NCI-H345 (cell line): ENCODE data around the gene MS4A4E.
"Not testable (repeated sequence)": the region's sequence is repeated elsewhere in the genome, so short reads cannot be mapped to it uniquely, and the experiment has no call there.

Experiments used
- DNase-seq: peaks from one replicate; lab custom pipeline; 2025; lab: John Stamatoyannopoulos, UW

Gene MS4A4E

DNA sequence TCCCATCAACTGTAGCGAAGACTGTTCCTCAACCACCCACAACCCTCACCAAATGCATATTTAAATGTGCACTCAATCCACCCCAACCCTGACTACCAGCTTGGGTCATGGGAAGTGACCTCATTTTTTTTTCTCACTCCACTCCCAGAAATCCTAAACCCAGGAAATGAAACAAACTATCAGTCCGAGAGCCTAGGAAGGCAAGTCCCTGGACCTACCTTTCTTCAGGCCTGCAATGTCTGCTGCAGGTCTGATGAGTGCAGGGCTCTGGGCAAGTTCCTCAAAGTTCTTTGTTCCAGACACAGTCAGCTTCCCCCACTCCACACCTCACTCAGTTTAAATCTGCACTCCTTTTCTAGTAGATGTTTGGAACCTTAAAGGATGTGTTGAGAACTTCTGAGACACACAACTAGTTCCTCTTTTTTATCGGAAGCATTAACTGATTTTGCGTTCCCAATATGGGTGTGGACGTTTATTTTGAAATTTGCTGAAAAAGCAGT, at the start of gene MS4A4E:
MS4A4E (minus strand) TSS at position 398 of the 500 bp plus-strand sequence. CDS start 13,082 bp downstream, outside the sequence.
- DNase-seq = no peak

DNA sequence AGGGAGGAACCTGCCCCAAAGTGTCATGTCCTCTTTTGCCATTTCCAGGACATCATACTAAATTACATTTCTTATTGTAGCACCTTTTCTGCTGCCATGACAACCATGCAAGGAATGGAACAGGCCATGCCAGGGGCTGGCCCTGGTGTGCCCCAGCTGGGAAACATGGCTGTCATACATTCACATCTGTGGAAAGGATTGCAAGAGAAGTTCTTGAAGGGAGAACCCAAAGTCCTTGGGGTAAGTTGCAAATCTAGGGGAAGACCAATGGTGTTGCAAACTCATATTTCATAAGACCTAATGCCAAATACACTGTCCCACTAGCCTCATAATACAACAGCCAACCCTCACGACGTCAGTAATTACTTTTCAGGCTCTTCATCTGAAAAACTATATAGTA, 49.2 kb upstream of the MS4A4E start:
- no peak for DNase-seq

DNA sequence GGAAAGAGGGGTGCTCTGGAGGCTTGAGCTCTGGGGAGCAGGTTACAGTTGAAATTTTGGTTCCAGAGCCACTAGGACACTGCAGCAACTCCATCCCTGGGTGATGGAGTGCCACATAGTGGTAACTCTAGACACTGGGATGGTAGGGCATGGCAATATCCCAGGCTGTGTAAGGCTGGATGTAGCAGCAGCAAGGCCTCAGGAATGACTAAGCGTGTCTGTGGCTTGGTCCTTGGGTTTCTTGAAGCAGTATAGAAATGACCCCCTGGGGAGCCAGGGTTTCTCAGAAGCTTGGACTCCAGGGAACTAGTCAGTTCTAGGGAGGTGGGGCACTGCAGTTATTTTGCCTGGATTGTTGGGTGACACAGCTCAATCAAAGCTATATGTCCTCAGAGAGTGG, 45.6 kb upstream of the MS4A4E start:
- DNase-seq = no peak

DNA sequence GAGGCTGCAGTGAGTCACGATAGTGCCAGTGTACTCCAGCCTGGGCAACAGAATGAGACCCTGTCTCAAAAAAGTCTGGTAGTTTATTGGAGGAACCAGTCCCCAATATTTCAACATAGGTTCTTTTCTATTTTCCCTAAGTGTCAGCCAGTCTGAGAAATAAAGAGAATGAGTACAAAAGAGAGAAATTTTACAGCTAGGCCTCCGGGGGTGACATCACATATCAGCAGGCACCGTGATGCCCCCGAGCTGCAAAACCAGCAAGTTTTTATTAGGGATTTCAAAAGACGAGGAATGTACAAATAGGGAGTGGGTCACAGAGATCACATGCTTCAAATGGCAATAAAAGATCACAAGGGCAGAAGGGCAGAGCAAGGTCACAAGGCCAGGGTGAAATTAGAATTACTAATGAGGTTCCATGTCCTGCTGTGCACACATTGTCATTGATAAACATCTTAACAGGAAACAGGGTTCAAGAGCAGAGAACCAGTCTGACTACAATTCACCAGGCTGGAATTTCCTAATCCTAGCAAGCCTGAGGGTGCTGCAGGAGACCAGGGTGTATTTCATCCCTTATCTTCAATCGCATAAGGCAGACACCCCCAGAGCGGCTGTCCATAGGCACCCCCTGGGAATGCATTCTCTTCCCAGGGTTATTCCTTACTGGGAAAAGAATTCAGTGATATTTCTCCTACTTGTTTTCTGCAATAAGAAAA, 42.6 kb upstream of the MS4A4E start:
- not testable (repeated sequence) for DNase-seq

DNA sequence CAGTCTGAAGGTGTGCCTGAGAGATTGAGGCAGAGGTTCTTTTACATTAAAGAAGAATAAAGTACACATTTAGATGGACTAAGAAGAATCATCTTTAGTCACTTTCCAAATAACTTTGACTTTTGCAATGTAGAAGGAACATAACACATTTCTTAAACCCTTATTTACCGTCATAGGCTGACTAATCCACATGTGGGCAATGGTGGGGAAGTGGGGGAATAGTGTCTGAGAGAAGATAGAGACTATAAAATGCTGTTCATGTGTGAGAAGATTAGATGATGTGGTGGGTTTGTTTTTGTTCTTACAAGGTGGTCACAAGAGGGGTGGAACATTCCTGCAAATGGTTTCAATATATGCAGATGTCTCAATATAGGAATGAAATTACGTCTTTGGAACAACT, 39.3 kb upstream of the MS4A4E start:
- no peak for DNase-seq

DNA sequence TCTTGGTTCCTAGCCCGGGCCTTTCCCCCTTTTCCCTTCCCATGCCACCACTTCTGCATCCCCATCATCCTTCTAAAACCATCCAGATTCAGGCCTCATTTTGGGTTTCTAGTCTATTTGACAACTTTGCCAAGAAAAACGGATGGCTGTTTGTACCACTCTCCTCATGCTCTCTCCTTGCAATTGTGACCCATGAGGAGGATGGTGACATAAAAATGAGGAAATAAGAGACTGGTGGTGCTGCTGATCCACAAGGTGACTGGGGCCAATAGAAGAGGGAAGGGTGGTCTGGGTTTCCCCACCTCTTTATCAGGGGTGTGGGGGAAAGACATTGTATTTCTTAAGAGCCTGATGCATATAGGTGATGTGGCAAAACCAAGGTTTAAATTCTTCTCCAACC, 38.5 kb upstream of the MS4A4E start:
- DNase-seq = no peak

DNA sequence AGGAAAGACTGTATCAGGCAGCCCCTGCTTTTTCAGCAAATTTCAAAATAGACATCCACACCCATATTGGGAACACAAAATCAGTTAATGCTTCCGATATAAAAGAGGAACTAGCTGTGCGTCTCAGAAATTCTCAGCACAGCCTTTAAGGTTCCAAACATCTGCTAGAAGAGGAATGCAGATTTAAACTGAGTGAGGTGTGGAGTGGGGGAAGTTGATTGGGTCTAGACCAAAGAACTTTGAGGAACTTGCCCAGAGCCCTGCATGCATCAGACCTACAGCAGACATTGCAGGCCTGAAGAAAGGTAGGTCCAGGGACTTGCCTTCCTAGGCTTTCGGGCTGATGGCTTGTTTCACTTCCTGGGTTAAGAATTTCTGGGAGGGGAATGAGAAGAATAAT, 37.5 kb upstream of the MS4A4E start, which contains the start of gene MS4A4A:
MS4A4A (plus strand) TSS at position 255 of the 400 bp plus-strand sequence; CDS start at position 265, 10 bp downstream.
- no peak for DNase-seq

DNA sequence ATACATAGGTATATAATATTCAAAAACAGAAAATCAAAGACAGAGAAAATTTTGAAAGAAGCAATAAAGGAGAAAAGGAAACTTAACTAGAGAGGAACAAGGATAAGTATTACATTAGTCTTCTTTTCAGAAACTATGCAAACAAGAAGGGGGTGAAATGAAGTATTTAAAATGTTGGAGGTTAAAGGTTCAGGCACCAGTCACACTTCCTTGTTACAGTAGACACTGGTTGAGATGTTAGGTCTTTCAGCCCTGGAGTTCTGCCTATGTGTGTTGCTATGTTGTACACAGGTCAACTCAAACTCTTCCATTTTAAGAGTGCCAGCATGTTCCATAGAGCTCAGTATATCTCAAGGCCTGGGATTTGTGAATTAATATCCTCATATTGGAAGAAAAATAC, 31.5 kb upstream of the MS4A4E start:
- no peak for DNase-seq

DNA sequence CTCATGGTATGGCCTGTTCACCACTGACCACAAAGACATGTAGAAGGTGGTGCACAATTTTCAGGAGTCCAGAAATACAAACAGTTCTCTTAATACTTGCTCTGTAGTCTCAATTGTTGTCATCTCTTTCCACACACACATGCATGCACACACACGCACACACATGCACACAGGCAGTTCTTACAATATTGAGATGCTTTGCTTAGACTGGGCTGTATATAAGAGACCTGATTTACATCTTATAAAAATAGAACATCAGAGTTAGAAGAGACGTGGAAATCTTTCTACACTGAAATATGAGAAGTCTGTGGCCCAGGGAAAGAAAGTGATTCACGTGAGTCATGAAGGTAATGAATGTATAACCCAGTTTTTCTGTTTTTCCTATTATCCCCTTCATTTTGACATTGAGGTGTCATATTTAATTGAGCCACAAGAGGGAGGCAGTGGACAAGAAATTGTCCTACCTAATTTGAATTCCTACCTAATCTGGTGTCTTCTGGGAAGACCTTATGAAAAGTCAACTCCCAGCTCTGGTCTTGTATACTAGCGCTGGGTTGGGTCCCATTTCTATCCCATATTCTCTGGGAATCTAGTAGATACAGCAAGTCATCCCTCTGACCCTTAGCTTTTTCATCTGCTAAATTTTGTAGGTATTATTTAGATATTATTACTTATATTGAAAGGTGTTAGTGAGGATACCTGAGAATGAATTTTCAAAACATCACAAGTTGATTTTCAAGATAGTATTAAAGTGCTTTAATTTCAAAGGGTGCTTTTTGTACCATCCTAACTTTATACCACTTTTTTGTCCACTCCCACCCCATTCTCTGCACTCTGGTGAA, 22.7 kb upstream of the MS4A4E start:
- DNase-seq = peak; percentile 25

DNA sequence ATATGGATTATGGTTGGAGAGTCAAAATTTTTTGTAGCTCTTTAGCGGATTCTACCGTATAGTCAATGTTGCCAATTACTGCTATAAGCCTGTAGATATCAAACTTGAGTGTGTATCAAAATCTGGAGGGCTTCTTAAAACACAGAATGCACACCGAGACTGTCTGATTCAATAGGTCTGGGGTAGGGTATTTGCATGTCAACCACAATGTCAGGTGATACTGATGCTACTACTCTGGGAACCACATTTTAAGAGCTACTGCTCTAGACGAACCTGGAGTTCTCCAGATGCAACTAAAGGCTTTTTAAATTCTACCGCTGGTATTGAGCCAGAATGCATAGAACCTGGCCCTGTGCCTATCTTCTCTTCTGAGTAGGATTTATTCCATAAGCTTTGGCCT, 21.7 kb upstream of the MS4A4E start:
- no peak for DNase-seq

DNA sequence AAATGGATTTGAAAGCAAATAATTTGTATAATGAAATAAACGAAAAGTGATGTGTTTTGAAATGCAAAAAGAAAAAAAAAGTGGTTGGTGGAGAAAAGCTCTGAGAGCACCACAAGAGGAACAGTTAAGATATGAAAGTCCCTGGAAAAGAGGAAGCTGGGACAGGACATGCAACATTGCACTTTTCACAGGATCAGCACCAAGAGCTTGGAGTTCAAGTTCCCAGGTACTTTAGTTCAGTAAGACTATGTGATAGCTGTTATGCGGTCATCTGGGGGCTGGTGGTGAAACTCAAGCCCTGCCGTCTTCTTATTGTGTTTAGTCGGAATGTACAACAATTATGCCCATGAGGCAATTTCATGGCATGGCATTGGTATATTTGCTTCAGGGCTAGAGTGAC, 20.5 kb upstream of the MS4A4E start:
- no peak for DNase-seq

DNA sequence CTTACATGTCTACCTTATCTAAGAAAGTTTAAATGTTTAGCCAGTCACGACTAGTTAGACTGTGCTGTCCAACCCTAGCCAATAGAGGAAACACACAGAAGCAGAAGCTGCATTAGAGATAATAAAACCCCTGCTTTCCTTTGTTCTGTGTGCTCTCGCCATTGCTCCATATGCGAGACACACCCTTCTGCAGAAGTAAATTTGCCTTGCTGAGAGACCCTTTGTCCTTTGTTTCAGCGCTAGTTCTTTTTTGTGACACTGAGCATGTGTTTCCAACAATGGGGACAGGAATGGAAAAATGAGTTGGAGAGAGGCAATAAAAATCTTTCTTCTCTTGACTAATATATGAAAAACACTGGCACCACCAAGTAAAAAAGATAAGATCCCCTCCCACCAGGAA, 18.1 kb upstream of the MS4A4E start:
- DNase-seq = no peak

DNA sequence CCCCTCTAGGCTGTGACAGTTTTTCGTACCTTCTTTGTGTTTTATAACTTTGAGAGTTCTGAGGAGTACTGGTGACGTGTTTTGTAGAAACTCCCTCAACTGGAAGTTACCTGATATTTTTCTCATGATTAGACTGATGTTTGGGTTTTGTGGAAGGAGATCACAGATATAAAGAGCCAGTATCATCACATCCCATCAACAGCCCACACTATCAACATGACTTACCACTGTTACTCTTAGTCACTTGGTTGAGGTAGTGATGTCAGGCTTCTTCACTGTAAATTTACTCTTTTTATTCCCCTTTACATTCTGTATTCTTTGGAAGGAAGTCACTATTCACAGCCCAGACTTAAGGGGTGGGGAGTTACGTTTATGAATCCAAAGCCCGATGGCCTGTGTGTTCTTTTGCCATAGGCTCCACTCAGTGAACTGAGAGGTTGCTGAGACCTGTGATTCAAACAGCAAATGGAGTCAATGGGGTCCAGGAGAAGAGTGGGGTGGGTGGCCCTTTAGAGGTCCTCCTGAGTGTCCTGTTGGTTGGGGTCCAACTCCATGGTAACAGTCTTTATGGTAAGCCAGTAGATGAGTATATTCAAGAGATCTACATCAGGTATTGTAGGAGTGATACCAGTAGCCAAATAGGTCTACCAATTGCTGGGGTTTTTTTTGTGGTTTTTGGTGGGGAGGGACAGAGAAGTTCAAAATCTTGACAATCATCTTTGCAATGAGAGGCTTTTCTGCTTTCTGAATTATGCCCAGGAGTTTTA, 15.2 kb upstream of the MS4A4E start:
- no peak for DNase-seq

DNA sequence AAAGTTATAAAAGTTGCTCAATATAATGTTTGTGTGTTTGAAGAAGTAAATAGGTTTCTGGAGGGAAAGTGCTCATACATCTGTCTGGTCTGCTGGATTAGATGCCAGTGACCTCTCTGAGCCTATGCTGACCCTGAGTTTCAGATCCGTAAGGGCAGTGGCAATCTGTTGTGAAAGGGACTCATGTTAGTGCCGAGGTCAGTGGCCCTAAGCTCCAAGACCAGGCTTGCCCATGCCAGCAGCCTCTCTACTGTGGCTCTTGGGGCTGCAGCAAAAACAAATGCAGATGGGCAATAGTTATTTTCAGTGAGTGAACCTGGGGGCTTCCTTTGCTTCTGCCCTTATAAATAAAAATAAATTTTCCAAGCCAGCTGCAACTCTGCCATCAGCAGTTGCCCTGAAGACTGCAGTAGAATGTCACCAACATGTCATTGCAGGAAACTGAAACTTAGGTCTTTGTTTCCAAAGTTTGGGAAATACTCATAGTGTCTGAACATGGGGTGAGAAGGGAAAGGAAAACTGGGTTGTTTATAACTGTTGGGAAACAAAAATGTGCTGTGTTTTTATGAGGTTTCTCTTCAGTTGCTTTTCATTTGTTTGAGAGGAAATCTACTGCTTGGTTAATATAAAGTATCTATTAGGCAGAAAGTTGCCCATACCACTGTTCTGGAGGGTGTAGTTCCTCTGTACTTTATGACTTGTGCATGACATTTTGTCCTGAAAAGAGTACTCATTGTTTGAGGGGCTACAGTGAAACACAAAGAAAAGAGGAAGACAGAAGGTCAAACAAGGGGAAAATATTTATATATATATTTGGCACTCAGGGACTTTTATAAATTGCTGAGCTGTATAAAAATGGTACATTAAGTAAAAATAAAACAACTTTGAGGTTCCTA, 9.5 kb upstream of the MS4A4E start:
- no peak for DNase-seq

DNA sequence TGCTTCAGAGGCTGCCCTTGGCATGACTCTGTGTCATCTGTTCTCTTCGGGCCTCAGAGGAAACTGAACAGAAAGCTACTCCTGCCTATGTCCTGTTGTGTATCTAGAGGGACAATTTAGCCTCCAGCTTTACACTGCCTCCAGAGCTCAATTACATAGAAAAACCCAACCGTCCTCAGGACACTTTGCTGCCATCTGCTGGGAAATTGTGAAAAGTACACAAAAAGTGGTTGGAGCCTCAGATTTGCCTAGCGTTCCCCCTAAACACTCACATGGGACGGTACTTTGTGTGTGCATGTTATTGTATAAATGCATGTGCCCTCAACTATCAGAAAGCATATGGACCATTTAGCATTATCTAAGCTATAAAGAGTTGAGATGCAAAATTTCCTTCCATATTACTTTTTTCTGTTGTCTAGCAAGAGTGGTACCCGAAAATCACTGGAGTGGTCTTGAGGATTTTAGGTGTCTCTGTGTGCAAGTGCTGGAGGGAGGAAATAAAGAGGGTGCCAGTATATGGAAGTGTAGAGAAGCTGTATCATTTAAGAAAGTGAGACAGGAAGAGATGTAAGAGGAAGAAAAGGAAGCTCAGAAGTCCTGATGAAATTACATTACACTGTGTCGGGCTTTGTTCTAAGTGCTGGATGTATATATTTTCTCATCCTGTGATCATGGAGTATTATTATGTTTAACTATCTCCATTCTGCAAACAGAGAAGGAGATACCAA, 8.7 kb upstream of the MS4A4E start:
- no peak for DNase-seq

DNA sequence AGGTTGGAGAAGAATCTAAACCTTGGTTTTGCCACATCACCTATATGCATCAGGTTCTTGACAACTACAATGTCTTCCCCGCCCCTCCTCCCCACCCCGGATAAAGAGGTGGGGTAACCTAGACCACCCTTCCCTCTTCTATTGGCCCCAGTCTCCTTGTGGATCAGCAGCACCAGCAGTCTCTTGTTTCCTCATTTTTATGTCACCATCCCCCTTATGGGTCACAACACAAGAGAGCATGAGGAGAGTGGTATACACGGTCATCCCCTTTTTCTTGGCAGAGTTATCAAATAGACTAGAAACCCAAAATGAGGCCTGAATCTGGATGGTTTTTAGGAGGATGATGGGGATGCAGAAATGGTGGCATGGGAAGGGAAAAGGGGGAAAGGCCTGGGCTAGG, 1.2 kb downstream of the MS4A4E start:
- no peak for DNase-seq

DNA sequence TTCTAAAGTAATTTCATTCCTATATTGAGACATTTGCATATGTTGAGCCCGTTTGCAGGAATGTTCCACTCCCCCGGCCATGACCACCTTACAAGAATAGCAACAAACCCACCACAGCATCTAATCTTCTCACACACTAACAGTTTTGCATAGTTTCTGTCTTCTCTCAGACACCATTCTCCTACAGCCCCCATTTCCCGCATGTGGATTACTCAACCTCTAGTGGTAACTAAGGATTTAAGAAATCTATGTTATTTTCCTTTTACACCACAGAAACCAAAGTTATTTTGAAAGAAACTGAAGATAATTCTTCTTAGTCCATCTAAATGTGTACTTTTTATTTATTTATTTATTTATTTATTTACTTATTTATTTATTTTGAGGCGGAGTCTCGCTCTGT, 2.3 kb downstream of the MS4A4E start:
- no peak for DNase-seq

DNA sequence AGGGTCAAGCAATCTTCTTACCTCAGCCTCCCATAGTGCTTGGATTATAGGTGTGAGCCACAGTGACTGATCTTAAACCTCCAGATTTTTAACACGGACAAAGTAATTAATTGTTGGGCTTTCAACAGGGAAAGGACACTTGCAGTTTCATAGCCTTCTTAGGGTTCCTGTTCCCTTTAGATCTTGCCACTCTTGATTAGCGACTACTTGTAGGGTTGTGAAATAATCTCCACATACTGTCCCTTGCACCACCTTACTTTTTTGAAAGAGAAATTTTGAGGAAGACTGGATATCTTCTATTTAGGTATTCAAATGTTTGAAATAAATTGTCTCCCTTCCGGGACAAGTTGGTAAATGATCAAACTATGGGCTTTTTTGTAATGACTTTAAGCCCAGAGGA, 7.6 kb downstream of the MS4A4E start:
- DNase-seq = no peak

DNA sequence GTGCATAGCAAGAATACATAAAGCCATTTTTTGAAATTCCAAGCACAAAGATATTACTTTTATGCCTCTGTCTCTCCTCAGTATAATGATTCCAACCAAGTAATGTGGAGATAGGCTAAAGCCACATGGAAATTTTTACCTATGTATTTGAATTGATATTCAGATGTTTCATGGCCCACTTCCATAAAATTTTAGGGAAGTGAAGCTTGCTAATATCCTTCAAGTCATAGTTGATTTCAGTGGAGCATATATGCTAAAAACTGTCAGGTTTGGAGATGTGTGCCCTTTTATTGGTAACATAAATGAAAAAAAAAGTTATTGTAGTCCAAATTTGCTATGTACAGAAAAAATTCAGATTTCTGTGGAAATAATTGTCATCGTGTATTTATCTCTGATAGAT, 12.3 kb downstream of the MS4A4E start:
- DNase-seq = no peak

DNA sequence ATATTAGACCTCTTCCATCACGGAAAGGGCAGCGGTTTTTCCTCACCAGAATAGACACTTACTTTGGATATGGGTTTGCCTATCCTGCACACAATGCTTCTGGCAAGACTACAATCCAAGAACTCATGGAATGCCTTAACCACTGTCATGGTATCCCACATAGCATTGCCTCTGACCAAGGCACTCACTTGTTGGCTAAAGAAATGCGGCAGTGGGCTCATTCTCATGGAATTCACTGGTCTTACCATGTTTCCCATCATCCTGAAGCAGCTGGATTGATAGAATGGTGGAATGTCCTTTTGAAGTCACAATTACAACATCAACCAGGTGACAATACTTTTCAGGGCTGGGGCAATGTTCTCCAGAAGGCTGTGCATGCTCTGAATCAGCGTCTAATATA, 20.8 kb downstream of the MS4A4E start:
- DNase-seq = no peak

DNA sequence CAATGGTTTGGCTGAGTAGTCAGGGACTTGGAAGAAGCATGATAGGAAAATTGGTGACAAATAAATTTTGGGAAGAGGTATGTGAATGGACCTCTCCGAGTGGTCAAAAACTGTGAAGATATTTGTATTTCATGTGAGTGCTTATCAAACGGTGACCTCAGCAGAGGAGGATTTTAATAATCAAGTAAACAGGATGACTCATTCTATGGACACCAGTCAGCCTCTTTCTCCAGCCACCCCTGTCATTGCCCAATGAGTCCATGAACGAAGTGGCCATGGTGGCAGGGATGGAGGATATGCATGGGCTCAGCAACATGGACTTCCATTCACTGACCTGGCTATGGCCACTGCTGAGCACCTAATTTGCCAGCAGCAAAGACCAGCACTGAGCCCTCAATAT, 21.2 kb downstream of the MS4A4E start:
- no peak for DNase-seq
